ENCODE results near the gene ZP2. TPM values are rescaled to one million over a fixed set of nuclear protein-coding genes. Genes with fewer than 3 reads are reported as not detected.
"Not testable (repeated sequence)": the region's sequence is repeated elsewhere in the genome, so short reads cannot be mapped to it uniquely, and the experiment has no call there.

ZP2 gene
- polyA plus RNA-seq, 1 donor, result 0.08 TPM

DNA sequence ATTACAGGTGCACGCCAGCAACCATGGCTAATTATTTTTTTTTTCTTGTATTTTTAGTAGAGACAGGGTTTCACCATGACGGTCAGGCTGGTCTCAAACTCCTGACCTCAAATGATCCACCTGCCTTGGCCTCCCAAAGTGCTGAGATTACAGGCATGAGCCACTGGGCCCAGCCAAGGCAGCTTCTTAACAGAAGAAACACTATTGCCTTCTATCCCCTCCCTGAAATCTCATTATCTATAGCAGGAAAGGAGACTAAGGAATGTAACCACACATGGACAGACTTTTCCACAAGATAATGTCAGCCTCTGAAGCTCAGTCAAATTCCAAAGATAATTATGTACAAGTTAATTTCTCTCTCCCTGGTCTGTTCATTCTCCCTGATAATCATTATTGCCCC lies 5.7 kb upstream of the ZP2 start:
- DNase-seq, result no peak

DNA sequence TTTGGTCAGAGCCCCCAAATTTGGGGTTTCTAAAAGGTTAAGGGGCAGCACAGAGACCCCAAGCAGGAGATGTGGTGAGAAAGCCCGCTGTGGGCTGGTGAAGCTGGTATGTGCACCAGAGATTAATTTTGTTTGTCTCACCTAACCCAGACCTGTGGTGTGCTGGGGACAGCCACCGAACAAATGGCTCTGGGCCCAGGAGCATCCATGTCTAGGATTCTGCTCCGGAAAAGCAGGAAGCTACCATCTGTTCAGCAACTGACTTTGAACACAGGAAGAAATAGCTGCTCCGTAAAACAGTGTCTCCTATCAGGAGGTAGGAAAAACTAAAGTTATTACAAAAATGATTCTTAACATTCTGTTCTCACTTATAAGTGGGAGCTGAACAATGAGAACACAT lies 2.7 kb upstream of the ZP2 start:
- DNase-seq, result no peak

DNA sequence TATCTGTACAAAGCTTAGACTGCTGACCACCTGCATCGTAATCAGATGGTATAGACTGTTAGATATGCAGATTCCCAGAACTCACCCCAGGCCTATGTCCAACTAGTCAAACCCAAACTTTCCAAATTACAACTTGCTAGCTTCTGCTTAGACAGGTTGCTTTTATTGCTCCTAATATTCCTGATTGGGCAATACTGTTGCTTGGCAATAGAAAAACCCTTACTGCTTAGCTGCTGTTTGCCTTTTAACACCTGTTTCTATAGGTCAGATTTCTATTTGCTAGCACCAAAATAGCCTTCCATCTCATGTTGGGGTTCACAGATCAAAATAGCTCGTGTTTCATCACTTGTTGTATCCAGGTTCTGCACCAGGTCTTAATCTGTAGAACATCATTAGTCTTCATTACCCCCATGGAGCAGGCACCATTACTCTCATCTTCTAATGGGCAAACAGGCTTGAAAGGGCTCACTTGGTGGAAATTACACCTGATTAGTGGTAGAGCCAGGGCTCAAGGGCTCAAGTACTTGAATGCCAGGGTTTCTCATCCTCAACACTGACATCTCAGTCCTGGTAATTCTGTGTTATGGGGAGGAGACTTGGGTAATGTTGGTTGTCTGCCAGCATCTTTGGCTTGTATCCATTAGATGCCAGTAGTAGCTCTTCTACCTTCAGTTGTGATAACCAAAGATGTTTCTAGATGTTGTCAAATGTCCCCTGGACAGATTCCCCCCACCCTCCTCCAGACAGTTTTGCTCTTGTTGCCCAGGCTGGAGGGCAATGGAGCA lies 2.7 kb downstream of the ZP2 start:
- DNase-seq, result no peak

DNA sequence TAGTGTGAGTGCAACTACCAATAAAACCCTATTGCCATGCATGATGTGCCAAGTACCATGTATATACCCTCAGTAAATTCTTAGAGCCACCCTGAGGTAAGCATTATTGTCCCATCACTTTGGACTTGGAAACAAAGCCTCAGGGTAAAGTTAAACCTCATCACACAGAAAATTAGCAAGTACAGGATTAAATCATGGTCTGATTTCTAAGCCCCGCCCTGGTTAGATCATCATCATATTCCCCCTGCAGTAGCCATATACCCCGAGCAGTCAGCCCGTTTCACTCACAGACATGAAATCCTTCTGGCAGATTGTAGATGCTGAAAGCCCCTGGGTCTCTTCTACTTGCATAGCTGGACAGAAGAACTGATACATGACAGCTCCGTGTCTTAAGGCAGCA lies 4.8 kb downstream of the ZP2 start:
- no peak for DNase-seq

DNA sequence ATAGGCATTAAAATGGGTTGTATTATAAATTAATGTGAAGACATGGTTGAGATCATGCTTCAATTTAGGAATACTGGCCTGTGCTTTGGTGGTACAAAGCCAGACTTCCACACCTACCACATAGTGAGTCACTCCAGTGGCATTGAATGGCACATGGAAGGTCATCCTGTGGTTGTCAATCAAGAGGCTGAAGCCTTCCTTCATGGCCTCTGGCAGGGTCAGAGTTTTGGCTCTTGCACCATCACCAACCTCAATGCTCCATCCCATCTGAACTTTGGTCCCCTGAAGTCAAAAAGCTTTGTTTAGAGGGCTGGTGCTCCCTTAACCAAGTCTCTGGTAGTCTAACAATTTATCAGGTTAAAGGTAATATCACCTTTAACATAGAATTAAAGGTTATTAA lies 6.1 kb downstream of the ZP2 start:
- no peak for DNase-seq

DNA sequence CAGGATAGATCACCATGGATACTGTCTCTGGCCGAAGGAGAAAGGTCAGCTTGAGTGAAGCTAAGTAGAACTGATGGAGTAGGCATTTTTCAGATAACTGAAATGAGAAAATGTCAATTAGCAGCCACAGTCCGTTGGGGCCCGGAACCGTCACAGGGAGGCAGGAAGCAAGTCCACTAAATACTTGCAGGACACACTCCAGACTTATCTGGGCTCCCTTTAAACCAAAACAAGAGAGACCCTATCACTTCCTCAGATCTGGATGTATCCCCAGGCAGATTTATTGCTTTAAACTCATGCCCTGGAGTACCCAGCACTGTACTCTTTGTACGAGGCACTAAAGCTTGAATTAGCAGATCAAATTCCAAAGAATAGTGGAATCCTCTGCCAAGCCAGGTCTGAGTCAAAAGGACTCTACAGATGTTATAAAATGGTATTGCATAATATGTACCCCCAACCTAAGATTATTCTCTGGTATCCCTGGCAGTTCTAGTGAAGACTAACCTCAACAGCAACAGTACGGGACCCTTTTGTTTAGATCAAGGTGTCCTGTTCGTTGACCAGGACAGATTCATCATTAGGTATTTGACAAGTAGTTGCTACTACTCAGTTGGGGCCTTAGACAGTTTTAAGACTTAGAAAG lies 8.1 kb downstream of the ZP2 start:
- no peak for DNase-seq

DNA sequence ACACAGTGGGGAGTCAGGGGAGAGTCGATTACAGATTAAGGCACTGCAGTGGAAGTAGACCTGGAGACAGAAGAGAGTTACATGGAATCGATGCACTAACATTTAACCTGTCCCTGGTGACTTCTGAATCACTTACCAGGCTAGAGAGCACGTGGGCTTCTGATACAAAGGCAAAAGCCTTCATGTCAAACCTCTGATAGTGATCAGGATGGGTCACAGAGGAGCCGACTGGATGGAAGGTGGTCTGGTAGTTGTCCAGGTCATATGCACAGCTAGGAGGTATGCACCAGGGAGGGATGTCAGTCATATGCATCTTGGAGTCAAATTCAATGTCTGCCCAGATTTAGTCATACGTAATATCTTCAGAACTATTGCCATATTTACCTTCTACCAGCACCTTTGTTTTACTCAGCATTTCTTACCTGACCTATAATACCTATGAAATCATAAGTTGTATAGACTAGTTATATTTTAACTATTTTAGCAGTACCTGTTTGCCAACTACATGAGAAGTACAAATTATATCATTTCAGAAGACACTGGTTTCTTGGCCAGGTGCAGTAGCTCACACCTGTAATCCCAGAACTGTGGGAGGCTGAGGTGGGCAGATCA lies 11.7 kb downstream of the ZP2 start:
- no peak for DNase-seq

DNA sequence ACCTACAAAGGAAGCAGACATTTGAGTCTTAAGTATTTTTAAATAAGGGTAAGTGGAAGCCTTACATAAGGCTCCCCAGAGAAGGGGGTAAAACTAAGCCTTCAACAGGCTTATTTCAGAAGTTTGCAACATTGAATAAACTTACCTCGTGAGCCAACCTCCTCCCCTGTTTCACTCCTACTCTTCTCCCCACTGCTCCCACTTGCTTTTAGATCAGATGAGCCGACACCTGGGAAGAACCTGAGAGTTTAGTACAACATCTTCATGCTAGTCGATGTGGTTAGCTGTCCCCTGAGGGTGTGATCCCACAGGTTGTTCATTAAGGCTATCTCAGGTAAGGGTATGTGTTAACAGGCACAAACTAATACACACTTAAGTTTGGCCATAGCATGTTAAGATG lies 13.8 kb downstream of the ZP2 start:
- no peak for DNase-seq

DNA sequence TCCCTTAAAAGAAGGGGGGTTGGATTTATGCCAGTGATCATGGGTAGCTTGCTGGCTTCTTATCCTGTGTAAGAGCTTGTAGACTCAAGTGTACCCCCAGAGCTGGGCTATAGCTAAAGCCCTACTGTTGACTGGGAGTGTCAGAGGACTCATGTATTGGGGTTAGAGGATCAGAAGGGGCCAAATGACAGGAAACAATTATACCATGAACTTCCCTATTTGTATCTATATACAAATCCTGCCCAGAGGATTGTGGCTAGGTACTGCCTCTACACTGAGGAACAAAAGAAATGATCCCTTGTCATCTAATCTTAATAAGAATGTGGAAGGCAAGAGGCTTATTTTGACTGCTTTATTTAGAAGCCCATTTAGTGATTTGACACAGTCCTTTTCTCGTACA lies 14.3 kb downstream of the ZP2 start:
- DNase-seq, result no peak

DNA sequence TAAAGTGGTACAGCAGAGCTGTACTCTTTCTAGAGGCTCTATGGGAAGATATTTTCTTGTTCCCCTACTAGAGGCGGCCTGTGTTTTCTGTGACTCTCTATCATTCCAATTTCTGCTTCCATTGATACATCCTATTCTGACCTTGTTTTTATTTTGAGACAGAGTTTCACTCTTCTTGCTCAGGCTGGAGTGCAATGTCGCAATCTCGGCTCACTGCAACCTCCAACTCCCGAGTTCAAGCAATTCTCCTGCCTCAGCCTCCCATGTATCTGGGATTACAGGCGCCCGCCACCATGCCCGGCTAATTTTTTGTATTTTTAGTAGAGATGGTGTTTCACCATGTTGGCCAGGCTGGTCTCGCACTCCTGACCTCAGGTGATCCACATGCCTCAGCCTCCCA lies 16.0 kb downstream of the ZP2 start:
- DNase-seq, result not testable (repeated sequence)

DNA sequence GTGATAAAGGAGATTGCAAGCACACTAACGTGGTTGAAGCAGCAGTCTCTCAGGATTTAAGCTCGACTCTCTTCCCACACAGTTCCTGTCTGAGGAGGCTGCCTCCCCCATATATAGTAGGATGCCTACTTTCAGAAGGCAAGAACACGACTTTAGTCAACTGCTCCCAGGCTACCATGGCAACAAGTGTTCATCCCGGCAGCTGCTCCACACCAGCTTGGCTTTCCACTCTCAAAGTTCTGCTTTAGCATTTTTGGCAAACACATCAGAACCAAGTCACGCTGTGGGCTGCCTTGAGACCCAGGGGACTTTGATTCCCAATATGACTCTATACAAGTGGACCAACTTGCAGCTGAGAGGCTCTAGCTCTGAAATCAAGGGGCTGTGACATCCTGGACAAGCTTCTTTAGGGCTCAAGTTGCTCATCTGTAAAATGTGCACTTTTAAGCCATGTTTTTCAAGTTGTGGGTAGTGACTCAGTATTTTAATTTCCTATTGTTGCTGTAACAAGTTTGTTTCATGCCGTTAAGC lies 16.5 kb downstream of the ZP2 start:
- DNase-seq, result no peak

DNA sequence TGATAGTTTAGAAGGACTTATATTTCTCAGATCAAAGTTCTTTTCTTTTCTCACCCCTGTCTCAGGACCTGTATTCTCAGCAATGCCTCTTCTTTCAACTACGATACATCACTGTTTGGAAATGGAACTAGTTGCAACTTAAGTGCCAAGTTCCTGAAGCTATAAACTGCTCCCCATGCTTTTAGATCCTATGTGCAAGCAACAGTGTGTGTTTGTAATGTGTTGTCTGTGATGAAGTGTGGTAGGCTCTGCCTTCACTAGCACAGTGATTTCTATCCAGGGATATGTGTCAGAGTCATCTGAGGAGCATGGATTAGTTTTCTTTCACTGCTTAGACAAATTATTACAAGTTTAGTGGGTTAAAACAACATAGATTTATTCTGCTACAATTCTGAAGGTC lies 18.4 kb downstream of the ZP2 start:
- no peak for DNase-seq

DNA sequence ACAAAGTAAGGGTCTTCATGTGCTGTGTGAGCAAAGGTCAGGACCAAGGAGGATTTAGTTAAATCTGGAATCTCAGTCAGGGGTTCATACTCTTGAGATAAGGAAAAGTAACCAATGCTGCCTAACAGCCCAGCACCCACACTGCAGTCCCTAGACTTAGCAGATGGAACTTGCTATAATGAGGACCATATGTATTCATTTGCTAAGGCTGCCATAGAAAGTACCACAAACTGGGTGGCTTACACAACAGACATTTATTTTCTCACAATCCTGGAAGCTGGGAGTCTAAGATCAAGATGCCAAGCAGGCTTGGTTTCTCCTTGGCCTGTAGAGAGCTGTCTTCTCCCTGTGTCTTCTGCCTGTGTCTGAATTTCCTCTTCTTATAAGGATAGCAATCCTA lies 20.8 kb downstream of the ZP2 start:
- no peak for DNase-seq

DNA sequence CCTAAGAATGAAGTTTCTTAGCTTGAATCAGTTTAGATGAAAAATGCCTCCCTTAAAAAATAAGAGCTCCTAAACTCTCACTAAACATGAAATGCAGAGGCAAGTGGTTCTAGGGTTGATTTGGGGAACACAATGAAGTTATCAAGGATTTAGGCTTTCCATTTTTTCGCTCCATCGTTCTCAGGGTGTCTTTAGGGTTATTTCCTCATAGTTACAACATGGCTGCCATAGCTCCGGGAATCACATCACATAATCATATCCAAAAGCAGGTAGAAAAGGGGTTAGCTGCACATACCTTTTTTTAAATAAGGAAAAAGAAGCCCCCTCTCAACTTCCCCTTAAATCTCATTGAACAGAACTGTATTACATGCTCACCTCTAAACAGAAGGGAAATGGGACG lies 21.4 kb downstream of the ZP2 start:
- DNase-seq, result no peak

DNA sequence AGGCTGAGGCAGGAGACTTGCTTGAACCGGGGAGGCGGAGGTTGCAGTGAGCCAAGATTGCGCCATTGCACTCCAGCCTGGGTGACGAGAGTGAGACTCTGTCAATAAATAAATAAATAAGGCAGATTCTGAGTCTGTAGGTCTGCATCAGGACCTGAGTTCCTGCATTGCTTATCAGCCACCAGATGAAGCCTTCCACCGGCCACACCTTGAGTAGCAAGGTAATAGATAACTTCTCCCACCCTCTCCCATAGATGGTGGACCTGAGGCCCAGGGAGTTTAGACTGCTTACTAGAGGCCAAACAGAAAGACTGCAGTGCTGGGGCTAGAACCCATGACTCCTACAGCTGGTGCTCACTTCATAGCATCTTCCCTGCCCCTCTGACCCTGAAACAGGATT lies 22.1 kb downstream of the ZP2 start:
- no peak for DNase-seq

DNA sequence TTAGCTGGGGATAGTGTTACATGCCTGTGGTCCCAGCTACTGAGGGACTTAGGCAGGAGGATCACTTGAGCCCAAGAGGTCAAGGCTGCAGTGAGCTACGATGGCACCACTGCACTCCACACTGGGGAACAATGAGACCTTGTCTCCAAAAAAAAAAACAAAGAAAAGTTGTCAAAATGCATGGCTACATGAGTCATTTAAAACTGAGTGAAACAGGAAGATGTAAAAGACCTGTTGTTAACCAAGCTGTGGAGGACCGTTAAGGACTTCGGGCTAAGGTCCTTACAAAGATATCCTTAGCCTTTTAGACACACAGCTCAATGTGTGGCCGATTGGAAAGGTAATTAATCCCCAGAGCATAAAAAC lies 25.1 kb downstream of the ZP2 start:
- DNase-seq, result no peak

DNA sequence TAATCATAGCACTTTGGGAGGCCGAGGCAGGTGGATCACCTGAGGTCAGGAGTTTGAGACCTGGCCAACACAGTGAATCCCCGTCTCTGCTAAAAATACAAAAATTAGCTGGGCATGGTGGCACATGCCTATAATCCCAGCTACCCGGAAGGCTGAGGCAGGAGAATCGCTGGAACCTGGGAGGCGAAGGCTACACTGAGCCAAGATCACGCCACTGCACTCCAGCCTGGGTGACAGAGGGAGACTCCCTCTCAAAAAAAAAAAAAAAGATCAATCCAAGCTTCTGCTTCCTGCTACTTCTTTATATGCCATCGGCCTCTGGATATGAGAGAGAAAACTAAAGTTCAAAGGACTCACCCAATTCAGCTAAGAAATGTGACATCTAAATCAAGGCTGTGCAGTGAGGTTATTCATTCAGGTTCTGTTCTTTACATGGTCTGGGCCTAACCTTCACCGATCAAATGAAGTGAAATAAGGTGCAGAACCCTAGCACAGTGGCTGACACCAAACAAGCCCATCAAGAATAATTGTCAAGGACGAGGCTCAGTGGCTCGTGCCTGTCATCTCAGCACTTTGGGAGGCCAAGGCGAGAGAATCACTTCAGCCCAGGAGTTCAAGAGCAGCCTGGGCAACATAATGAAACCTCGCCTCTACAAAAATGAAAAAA lies 25.6 kb downstream of the ZP2 start:
- DNase-seq, result no peak

DNA sequence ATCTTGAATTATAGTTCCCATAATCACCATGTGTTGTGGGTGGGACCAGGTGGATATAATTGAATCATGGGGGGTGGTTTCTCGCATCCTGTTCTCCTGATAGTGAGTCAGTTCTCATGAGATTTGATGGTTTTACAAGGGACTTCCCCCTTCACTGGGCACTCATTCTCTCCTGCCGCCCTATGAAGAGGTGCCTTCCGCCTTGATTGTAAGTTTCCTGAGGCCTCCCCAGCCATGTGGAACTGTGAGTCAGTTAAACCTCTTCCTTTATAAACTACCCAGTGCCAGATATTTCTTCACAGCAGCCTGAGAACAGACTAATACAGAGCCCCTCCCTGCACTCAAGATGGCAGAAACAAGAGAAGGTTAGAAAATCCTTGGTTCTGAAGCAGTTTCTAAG lies 26.5 kb downstream of the ZP2 start:
- no peak for DNase-seq

DNA sequence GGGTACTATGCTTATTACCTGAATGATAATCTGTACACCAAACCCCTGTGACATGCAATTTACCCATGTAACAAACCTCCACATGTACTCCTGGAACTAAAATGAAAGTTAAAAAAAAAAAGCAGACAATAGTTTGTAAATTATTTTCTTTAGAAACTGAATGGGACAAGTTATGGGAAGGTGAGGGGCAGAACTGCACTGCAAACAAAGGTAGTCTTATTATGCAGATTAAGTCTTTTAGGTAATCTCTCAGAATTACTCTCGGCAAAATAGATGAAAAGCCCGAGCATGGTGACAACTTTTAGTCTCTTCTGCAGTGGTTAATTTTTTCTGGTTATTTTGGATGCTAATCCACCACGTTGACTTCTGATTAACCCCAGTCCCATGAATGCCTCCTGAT lies 27.4 kb downstream of the ZP2 start:
- DNase-seq, result no peak

DNA sequence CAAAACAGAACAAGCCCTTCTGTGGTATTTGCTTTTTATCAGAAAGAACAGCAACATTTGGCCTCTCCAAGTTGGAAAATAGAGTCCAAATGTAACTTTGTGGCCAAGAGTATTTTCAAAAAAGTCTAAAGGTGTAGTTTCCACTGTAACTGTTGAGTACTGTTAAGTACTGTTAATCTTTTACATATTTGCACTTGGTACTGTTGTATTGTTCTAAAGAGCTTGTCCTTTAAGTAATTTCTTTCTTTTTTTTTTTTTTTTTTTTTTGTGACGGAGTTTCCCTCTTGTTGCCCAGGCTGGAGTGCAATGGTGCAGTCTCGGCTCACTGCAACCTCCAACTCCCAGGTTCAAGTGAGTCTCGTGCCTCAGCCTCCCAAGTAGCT lies 31.4 kb downstream of the ZP2 start:
- DNase-seq, result no peak

DNA sequence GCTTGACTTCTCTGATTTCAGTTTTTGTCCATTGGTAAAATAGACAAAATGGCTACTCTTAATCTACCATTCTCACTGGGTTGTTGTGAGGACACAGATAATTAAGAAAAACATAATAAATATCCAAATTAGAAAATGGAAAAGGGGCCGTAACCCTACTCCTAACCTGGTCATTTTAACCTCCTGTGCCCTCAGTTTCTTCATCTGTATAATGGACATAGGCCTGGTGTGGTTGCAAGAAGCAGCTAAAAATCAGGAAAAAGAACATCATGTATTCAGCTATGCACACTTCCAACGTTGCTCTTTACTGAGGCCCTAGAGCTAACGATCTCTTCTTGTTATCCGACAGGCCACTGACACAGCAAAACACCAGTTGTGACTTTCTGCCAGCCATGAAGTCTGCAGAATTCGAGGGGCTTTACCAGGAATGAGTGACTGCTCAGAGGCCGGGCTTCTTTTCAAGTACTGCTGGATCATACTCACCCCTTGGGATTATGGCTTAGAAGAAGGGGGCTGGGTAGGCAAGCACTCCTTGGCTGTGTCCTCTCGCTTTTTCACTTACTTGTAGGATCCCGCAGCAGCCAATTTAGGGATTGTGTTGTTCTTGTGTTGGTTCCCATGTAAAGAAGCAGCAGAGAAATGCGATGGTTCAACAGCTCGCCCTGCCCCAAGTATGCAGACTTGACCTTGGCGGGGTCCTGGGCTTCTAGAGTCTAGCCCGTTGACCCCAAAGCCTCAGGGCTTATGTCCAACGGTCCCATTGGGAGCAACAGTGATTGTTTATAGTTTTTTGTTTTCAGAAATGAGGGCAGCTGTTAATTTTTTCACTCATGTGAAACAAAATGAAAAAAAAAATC lies 32.0 kb downstream of the ZP2 start:
- no peak for DNase-seq

DNA sequence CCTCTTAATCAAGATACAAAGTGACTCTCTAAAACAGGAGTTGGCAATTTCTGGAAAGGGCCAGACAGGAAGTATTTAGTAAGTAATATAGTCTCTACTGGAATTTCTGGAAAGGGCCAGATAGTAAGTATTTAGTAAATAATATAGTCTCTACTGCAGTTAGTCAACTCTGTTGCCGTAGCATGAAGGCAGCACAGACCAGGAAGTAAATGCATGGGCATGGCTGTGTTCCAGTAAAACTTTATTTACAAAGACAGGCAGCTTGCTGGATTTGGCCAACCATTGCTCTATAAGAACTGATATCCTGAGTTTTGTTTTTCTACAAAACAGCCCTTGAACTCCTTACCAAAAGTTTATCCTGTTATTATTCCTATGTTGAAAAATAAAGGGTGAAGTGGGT lies 36.0 kb downstream of the ZP2 start:
- DNase-seq, result no peak
